ENCODE results near the gene KLHL42.

DNA sequence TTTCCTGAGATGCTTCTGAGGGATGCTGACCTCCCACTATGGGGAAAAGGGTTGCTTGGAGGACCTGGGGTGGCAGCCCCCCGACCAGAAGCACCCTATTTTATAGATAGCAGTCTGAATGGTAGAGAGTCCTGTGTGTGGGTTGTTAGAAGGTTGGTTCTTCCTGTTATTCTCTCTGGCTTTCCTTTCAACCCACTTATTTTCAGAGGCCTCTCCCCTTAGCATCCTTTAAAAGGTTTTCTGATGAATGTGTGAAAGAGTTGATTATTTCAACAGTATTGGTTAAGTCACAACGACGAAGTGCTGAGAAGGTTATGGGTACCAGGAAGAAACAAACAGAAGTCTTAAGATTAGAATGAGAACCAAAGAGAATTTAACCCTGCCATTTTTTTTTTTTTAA is 20.8 kb downstream of the KLHL42 start:
- no peak for TF ChIP-seq CTCF (IDR thresholded peaks at IDR 0.05)
- no peak for TF ChIP-seq POLR2A (IDR thresholded peaks at IDR 0.05)
